NT2/D1 (cell line): Measurements from ENCODE around the gene COP1.

Source experiments
- SUZ12 ChIP-seq: IDR thresholded peaks from 2 replicates; pipeline ENCODE4 v1.6.1; 2011; ENCODE audit not compliant: insufficient read length, insufficient read depth; ENCODE audit errors: extremely low read depth
- YY1 ChIP-seq: IDR thresholded peaks from 2 replicates; pipeline ENCODE4 v1.6.1; 2011; ENCODE audit not compliant: insufficient read length, insufficient read depth

GRCh38 chr1:176122282-176122681 is 84.8 kb downstream of the COP1 start:
- TF ChIP-seq YY1 (no peak), SUZ12 (no peak)
